22Rv1 (cell line): Measurements from ENCODE around the gene PPM1L.

Experiments
- ZFX ChIP-seq: fragments of 450-650 bp; IDR thresholded peaks from 2 replicates; pipeline ENCODE4 v1.6.1; 2017; ENCODE audit warnings: antibody characterized with exemption, borderline replicate concordance
- TF ChIP-seq, protein P1 (sequence below): fragments of 450-650 bp; IDR thresholded peaks from 2 replicates; pipeline ENCODE4 v1.5.1; 2017; ENCODE audit warnings: mild to moderate bottlenecking

DNA sequence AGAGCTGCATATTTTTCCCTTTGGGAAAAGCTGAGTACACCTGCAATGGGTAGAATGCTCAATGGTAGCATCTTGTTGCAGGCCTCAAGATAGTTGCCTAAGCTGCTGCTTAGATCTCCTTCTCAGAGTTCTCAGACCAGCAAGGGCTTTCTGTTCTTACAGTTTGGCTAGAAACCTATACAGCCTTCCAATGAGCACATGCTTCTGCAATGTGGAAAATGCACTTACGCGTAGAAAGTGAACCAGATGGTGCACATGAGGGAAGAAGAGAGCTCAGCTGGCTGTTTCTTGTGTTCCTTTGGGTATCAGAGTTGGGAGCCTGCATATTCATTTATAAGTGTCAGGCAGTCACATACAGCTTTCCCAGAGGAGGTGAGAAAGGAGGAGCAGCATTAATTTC, 212.7 kb downstream of the PPM1L start:
- TF ChIP-seq, protein P1, sequence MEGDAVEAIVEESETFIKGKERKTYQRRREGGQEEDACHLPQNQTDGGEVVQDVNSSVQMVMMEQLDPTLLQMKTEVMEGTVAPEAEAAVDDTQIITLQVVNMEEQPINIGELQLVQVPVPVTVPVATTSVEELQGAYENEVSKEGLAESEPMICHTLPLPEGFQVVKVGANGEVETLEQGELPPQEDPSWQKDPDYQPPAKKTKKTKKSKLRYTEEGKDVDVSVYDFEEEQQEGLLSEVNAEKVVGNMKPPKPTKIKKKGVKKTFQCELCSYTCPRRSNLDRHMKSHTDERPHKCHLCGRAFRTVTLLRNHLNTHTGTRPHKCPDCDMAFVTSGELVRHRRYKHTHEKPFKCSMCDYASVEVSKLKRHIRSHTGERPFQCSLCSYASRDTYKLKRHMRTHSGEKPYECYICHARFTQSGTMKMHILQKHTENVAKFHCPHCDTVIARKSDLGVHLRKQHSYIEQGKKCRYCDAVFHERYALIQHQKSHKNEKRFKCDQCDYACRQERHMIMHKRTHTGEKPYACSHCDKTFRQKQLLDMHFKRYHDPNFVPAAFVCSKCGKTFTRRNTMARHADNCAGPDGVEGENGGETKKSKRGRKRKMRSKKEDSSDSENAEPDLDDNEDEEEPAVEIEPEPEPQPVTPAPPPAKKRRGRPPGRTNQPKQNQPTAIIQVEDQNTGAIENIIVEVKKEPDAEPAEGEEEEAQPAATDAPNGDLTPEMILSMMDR: no peak
- no peak for TF ChIP-seq ZFX
